ENCODE data around the gene MPPED2.

DNA sequence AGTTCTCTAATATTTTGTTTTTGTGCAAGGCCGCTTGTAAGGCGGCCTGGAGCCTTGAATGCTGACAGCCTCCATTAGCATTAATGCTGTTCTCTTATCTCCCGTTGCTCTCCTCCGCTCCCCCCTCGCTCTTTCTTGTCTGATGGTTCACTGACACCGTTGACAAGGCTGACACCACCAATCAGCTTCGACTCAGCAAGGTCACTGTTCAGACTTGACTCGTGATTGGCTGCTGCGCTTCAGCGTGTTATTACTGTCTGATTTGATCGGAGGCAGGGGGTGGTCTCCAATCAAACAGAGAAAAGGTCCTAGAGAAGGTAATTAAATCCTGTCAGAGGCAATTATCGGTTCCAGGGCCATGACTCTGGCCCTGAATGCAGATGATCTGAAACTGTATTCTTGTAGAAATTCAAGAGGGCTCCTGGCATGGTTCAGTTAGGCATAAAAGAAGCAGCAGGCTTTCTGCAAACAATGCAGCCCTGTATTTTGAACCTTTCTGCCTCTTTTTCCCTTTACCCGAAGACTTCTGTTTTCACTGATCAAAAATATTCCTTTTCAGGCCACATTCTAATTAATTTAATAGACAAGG is 49.3 kb upstream of the MPPED2 start:
- TF ChIP-seq, protein P1, sequence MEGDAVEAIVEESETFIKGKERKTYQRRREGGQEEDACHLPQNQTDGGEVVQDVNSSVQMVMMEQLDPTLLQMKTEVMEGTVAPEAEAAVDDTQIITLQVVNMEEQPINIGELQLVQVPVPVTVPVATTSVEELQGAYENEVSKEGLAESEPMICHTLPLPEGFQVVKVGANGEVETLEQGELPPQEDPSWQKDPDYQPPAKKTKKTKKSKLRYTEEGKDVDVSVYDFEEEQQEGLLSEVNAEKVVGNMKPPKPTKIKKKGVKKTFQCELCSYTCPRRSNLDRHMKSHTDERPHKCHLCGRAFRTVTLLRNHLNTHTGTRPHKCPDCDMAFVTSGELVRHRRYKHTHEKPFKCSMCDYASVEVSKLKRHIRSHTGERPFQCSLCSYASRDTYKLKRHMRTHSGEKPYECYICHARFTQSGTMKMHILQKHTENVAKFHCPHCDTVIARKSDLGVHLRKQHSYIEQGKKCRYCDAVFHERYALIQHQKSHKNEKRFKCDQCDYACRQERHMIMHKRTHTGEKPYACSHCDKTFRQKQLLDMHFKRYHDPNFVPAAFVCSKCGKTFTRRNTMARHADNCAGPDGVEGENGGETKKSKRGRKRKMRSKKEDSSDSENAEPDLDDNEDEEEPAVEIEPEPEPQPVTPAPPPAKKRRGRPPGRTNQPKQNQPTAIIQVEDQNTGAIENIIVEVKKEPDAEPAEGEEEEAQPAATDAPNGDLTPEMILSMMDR (IDR thresholded peaks at IDR 0.05; ENCODE audit: insufficient read depth, low read length) = no peak
- TF ChIP-seq, protein P2, sequence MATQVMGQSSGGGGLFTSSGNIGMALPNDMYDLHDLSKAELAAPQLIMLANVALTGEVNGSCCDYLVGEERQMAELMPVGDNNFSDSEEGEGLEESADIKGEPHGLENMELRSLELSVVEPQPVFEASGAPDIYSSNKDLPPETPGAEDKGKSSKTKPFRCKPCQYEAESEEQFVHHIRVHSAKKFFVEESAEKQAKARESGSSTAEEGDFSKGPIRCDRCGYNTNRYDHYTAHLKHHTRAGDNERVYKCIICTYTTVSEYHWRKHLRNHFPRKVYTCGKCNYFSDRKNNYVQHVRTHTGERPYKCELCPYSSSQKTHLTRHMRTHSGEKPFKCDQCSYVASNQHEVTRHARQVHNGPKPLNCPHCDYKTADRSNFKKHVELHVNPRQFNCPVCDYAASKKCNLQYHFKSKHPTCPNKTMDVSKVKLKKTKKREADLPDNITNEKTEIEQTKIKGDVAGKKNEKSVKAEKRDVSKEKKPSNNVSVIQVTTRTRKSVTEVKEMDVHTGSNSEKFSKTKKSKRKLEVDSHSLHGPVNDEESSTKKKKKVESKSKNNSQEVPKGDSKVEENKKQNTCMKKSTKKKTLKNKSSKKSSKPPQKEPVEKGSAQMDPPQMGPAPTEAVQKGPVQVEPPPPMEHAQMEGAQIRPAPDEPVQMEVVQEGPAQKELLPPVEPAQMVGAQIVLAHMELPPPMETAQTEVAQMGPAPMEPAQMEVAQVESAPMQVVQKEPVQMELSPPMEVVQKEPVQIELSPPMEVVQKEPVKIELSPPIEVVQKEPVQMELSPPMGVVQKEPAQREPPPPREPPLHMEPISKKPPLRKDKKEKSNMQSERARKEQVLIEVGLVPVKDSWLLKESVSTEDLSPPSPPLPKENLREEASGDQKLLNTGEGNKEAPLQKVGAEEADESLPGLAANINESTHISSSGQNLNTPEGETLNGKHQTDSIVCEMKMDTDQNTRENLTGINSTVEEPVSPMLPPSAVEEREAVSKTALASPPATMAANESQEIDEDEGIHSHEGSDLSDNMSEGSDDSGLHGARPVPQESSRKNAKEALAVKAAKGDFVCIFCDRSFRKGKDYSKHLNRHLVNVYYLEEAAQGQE (IDR thresholded peaks at IDR 0.05; ENCODE audit: insufficient replicate concordance, low read depth) = no peak

Data from HL-60 (cell line).